Sigmoid colon (tissue), 4 donors: ENCODE measurements around the gene TRIML1.

Experiments used
- CTCF ChIP-seq, 4 experiments: fragments of 450-650 bp in 3 of 4; fragments of 200-600 bp in 1 of 4; IDR thresholded peaks; one replicate each; pipeline ENCODE4 v1.5.1; 2016 to 2019; ENCODE audit warnings: antibody characterized with exemption in 4 of 4, mild to moderate bottlenecking in 3 of 4, moderate library complexity in 2 of 4
- EP300 ChIP-seq, 4 donors: sonication (generic); formaldehyde crosslinking; IDR thresholded peaks; one replicate each; pipeline ENCODE4 v1.6.1; 2017; ENCODE audit warnings: antibody characterized with exemption in 4 of 4
- POLR2A ChIP-seq, 2 donors: fragments of 450-650 bp; IDR thresholded peaks; one replicate each; pipeline ENCODE4 v1.6.1; 2016; ENCODE audit warnings: antibody characterized with exemption in 2 of 2, mild to moderate bottlenecking in 2 of 2, moderate library complexity in 2 of 2
- POLR2AphosphoS5 ChIP-seq, 4 donors: sonication (generic); formaldehyde crosslinking; IDR thresholded peaks; one replicate each; pipeline ENCODE4 v1.6.1; 2017; ENCODE audit warnings: antibody characterized with exemption in 4 of 4

GRCh38 chr4:188160406-188160805, 21.2 kb downstream of the TRIML1 start:
- TF ChIP-seq CTCF (IDR thresholded peaks at IDR 0.05): no peak
- no peak for TF ChIP-seq POLR2AphosphoS5 (IDR thresholded peaks at IDR 0.05)
- no peak for TF ChIP-seq POLR2A (IDR thresholded peaks at IDR 0.05)
- no peak for TF ChIP-seq EP300 (IDR thresholded peaks at IDR 0.05)
